NCI-H526 treated with DMSO at 0.1 percent for 48 hours (cell line): ENCODE results near the gene TEX36.
A peak's percentile ranks its signal among the peaks of the same experiment; 100 is the strongest.
"Not testable (repeated sequence)": the region's sequence is repeated elsewhere in the genome, so short reads cannot be mapped to it uniquely, and the experiment has no call there.

Experiments used
- DNase-seq: peaks from one replicate; lab custom pipeline; 2025; lab: John Stamatoyannopoulos, UW

Gene TEX36

DNA sequence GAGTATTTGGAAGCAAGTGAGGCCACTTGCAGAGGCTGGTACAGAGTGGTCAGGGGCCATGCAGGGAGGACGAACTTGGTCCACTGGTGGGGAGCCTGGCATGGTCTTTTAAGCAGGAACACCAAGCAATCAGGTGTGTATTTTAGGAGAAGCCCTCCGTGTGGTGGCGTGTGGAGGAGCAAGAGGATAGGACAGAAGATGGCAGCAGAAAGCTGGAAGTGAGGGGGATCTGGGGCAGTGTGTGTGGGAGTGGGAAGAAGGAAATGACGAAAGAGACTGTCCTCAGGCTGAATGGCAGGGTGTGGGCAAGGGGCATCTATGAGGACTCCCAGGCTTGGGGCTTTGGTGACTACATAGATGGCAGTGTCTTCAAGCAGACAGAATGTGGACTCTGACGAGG lies 51.2 kb downstream of the TEX36 start:
- no peak for DNase-seq

DNA sequence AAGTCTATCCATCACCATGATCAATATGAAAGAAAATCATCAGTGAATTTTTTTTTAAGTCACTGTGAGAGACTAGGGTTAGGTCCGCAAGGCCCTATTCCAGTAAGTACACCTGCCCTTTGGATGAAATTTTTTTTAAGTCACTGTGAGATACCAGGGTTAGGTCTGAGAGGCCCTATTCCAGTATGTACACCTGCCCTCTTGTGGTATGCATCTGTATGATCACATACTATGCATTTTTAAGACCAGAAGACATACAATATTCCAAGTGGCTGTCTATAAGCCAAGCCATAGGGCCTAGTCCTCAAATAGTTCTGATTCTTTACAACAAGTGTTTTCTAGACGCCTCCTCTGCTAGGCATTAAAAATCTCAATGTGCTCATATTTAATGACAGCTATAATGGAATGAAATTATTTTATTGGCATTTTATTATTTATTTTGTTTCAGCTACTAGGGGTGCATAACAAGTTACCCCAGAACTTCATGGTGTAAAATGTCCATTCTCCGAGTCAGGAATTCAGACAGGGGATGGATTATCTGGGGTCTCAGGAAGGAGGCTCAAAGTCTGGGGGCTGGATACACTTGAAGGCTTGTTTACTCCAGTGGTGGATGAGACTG lies 53.1 kb downstream of the TEX36 start:
- peak; percentile 54 for DNase-seq

DNA sequence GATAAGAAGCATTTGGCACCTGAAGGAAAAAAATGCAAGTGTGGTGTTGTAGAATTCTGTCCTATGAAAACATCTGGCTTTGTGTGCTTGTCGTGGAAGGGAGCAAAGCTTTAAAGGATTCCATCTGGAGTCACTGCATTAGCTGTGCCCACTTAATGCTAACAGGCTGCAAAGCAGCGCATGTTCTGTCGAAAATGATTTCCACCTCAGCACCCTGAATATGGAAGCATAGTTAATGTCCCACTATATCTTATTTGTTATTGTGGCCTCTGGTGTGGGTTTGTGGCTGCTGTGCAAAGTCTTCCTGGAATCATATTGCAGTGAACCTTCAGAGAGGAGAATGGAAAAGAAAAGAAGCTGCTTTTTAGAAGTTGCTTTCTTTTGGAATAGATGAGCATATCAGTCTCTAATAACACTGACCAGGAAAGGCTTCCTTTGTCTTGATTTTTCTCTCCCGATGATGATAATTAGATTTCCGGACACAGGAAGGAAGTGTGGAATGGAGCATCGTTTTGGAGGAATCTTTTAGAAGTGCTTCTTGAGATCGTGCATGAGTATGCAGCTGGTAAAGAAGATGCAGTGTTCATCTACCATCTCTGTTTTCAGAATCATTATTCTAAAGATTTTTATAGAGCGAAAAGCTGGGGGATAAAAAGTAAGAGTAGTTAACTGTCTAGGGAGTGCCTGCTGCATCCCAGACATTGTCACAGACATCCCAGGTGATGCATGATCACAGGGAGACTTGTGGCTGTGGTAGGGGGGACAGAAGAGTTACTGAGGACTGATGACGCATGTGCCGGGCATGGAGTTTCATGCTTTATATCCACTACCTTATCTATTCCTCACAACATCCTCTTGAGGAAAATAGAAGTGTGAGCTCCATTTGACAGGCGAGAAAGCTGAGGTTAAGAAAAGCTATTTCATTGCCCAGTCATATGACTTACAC lies 54.6 kb downstream of the TEX36 start:
- DNase-seq, result no peak

DNA sequence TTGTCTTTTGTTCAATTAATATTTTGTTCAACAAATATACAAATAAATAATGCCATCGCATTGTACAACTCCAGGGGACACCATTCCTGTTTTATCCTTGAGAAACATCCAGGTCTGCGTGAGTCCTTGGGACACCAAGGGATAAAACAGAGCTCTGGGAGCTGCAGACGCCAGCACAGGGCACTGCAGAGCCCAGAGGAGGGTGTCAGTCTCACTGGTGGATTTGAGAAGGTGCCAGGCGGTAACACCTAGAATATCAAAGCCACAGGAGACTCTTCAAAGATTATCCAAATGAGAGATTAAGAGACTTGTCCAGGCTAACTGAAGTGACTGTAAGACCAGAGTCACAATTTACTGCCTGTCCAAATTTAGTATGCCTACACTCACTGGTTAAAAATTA lies 55.3 kb downstream of the TEX36 start:
- DNase-seq, result no peak

DNA sequence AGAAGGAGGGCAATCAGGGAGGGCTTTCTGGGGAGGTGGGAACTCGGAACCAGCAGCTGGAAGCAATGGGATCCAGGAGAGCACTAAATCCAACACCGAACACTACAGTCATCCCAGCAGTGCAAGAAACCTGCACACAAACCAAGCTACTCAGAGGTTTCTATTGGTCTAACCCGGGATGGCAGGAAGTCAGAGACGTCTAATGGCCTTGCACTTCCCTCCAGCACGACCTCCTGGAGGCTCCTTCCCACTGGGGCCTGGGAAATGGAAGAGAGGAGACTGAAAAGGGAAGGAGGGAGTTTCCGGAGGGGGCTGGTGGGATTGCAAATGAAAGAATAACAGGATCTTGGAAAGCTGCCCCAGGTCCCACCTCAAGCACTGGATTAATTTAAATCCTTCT lies 56.3 kb downstream of the TEX36 start:
- DNase-seq, result no peak

DNA sequence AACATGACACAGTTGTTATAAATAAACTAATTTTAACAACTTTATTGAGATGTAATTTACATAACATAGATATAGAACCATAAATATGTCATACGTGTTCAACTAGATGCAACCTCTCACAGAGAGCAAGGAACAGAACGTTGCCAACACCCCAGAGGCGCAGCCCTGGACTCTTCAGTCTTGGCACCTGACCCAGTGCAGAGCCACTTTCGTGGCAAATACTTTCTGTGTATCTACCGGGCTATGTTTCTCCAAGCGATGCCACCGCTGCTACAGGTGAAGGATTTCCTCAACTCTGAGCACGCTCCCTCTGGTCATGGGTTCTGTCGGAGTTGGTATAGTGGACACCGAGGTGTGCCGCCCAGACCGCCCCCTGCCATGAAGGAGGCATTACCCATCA lies 57.4 kb downstream of the TEX36 start:
- DNase-seq, result no peak

DNA sequence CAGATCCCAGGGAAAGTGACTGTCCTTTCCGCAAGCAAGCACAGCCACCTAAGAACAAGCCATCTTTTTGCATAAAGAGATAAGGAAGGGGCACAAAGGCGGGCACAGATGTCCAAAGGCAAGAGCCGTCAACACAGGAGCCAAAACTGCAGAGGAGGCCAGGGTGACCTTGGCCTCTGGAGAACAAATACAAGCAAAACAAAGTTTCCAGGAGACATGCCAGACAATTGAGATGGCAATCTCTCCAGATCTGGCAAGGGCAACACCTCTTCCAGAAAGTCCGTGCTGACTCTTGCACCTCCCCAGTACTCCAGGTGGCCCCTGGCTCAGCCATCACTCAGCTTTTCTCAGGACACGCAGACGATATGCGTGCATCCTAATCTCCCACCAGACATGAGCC lies 58.2 kb downstream of the TEX36 start:
- DNase-seq, result no peak

DNA sequence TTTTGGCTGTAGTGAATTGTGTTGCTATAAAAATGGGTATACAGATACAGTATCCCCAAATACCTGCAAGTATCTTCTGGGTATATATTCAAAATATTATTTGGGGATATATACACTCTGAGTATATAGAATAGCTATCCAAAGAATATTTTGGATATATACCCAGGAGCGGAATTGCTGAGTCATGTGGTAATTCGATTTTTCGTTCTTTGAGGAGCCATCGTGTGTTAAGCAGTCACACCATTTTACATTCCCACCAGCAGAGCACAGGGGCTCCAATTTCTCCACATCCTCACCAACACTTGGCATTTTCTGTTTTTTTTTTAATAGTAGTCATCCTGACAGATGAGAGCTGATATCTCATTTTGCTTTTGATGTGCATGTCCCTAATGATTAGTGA lies 61.9 kb downstream of the TEX36 start:
- DNase-seq, result no peak

DNA sequence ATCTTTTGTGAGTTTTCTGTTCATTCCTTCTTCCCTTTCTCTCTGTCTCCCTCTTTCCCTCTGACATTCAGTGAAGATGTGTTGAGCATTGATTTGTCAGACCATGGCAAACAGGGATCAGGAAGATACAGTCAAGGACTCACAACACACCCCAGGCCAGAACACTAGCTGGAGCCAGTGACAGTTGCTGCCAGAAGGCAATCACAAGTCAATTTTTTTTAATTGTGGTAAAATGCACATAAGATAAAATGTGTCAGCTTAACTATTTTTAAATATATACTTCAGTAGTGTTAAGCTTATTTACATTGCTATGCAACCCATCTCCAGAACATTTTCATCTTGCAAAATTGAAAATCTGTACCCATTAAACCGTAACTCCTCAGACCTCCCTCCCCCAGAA lies 62.6 kb downstream of the TEX36 start:
- no peak for DNase-seq

DNA sequence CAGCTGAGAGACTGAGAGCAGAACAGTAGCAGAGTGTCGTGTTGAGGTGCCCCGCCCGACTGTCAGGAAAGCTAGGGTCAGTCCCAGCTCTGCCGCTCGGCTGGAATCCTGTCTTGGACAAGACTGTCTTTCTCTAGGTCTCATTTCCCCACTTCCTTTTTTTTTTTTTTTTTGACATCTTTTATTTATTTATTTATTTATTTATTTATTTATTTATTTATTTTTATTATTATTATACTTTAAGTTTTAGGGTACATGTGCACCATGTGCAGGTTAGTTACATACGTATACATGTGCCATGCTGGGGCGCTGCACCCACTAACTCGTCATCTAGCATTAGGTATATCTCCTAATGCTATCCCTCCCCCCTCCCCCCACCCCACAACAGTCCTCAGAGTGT lies 69.9 kb downstream of the TEX36 start:
- DNase-seq, result not testable (repeated sequence)

DNA sequence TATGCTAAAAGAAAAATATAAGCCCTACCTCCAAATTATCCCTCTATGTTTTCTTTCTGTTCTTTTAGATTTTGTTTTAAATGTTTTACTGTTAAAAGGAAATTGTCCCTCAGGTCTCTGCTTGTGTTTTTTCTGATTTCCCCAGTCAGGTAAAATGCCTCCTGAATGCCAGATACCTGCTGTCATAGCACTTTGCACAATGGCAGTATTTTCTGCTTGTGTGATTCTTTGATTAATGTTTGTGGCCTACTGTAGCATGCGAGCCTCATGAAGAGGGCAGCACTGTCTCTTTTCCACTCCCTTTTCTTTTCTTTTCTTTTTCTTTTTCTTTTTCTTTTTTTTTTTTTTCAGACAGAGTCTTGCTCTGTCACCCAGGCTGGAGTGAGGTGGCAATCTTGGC lies 71.2 kb downstream of the TEX36 start:
- no peak for DNase-seq

DNA sequence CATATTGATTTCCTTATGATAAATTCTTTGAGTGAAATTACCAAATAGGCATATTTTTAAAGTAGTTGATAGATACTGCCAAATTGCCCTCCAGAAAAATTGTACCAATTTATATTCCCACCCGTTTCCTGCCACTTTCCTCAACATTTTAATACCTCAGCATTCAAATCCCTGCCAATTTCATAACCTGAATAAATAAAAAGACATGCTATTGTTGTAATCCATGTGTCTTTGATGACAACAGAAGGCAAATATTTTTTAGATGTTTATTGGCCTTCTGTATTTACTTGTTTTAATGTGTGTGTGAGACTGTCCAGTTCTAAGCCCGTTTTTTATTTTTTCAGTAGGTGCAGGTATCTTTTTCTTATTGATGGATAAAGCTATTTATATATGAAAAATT lies 71.7 kb downstream of the TEX36 start:
- no peak for DNase-seq

DNA sequence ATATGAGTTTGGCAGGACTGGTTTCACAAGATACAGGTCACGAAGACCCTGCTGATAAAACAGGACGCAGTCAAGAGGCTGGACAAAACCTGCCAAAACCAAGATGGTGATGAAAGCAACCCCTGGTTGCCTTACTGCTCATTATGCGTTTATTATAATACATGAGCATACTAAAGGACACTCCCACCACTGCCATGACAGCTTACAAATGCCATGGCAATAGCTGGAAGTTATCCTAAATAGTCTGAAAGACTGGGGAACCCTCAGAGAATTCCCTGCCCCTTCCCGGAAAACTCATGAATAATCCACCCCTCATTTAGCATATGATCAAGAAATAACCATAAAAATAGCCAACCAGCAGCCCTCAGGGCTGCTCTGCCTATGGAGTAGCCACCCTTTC lies 73.1 kb downstream of the TEX36 start:
- DNase-seq, result no peak

DNA sequence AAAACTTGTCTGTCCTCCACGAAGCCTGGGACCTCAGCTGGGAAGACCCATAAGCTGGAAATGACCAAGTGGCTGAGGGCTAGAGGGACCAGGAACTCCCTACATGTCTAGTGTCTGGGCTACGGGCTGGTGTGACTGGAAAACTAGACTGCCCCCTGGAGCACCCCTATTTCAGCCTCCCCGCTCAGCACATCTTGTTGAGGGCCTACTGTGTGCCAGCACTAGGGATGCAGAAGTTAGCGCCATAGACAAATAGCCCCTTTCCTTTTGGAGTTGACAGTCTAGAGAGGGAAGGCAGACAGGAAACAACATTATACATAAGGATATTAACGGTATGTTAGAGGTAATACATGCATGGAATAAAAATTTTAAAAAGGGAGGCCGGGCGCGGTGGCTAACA lies 74.5 kb downstream of the TEX36 start:
- DNase-seq, result no peak

DNA sequence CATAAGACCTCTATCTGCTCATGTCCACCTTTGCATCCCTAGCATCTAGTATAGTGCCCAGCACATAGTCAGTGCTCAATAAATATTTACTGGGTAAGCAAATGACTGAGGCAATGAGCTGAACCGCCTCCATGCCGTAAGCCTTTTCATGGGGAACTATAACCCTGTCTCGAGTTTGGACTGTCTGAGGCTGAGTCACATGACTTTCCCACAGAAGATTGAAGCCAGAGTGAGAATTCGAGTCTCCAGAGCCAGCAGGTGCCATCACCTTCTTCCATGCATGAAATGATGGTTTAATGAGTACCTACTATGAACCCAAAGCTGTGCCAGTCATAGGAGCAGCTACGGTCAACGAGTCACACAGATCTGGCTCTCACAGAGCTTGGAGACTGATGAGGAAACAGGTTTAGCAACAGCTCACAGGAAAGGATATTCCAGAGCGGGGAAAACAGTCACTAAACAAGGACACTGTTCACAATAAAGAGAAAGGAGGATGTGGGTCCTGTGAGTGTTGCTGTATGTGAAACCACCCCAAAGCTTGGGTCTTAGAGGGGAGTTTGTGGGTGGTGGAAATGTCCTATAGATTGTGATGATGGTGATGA lies 75.2 kb downstream of the TEX36 start:
- DNase-seq, result no peak

DNA sequence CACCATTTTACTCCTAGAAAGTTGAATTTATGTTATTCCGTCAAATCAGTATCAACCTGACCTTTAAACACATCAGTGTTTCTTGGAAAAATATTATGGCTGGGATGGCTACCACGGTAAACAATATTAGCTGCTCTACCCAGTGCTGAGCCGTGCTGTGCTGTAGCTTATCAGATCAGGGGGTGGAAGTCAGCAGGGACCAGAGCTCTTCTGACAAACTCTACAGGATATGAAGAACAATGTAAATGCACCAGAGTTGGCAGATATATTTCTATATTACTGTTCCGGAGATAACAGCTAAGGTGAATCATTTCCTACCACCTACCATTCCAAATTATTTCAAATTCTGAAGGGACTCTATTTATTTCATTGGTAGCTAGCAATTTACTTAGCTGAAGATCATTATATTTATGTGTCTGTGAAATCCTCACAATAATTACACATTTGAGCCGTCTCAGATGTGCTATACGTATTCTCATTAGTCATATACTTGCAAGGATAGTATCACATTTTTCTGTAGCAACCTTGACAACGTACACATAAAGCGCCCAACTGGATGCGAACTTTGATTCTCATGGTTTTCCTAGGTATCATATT lies 76.5 kb downstream of the TEX36 start:
- no peak for DNase-seq
